NCI-H1694 treated with DMSO at 0.1 percent for 48 hours (cell line): ENCODE results near the gene SPESP1.

Source experiments
- DNase-seq: peaks from one replicate; lab custom pipeline; 2025; lab: John Stamatoyannopoulos, UW

SPESP1 gene

DNA sequence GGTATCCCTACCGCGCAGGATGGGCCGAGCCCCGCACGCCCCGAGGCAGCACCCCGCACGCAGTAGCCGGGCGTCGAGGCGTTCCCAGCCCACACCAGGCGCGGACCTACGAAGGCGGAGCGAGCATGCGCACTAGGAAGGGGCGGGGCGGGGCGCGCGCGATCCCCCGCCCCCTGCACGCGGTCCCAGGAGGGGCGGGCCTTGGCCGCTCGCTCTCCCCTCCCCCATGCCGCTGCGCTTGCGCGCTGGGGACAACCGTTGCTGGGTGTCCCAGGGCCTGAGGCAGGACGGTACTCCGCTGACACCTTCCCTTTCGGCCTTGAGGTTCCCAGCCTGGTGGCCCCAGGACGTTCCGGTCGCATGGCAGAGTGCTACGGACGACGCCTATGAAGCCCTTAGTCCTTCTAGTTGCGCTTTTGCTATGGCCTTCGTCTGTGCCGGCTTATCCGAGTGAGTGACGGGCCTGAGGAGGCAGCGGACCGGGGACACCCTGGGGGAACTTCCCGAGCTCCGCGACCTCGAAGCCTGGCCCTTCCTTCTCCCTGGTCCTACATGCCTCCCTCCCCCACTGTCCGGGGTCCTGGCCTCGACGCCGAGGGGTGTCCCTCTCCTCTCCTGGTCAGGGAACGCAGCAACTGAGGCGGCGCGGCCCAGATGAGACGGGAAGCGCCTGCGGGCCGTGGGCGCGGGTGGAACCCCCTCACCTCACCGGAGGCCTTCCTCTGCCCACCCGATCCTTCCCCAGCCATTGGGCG lies at the start of gene SPESP1:
Gene SPESP1 (plus strand): TSS at position 258 of the 755 bp plus-strand sequence. CDS start 129 bp downstream, at position 387.
- DNase-seq = no peak

GRCh38 chr15:68885070-68885469 lies 45.3 kb upstream of the SPESP1 start:
- DNase-seq = no peak

DNA sequence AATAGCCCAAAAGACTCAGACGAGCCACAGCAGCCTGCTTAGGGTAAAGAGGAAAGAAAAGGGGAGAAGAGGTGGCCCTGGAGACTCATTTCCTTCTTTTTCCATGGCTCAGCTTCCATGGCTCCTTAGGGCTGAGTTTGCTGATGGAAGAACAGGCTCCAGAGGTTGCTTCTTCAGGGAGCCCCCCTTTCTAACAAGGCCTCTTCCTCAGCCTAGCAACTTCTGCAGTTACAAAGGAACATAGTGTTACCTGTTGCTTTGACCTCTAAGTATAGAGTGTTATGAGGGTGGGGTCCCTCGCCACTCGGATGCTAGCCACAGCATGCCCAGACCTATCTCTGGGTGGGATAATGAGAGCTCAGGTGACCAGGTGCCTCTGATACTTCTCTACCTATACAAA lies 43.2 kb upstream of the SPESP1 start:
- DNase-seq = no peak

- no peak for DNase-seq
These were observed 42.5 kb upstream of the SPESP1 start for GRCh38 chr15:68887819-68888218.

DNA sequence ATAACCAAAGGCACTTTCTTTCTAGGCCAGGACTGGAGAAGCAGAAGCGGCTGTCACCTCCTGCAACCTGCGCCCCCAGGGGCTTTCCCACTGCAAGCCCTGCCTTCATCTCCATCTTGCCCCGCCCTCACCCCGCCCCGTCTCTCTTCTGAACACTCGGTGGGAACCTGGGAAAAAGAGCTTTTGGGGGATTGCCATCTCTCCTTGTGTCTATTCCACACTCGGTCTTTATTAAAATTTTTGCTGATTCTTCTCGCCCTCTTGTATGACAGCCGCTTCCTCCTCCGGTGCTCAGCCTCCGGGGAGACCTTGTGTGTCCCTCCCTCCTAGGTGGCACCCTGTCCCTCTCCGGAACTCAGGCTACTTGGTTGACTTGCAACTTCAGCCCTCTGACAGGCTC lies 41.9 kb upstream of the SPESP1 start:
- DNase-seq = no peak

GRCh38 chr15:68894208-68894607 lies 36.1 kb upstream of the SPESP1 start:
- DNase-seq = no peak

DNA sequence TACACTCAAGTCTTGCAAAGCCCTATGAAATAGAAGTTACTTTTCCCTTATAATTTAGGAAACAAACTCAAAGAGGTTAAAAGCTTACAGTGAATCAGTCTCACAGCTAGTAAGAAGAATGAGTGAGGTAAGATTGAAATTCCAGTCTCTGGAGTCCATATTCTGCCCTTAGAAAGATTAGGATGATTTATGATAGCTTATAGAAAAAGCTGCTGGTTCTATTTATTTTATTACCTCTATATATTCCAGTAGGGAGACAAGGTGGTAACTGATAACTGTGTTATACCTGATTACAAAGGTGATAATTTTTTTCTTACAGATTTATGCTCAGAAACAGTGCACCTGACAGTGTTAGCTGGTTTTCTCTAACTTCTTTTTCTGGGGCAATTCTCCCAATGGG lies 34.1 kb upstream of the SPESP1 start:
- DNase-seq = no peak

DNA sequence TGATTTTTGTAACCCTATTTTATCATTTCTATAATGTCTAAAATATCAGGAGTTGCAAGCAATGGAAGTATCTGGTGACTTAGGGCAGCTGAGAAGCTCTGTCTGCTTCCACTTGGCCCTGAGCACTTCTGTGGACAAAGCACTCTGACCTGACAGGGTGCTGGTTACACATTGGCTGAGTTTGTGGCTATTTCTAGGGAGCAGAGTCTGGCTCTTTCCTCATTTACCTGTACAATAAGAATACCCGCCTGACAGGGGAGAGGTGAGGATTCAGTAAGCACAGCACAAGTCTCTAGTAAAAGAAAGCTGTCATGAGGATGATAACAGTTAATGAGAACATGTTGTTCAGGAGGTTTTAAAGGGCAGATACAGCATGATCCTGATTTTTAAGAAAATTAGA lies 33.3 kb upstream of the SPESP1 start:
- no peak for DNase-seq

DNA sequence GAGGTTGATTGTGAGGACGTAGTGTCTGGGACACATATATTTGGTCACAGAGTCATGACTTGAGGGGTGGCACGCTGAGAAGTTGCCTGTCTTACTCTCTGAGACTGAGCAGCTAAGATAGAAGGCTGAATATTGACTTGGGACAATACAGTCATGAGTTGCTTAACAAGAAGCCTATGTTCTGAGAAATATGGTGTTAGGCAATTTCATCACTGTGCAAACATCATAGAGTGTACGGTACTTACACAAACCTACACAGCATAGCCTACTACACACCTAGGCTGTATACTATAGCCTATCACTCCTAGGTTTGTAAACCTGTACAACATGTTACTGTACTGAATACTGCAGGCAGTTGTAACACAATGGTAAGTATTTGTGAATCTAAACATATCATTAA lies 30.3 kb upstream of the SPESP1 start:
- DNase-seq = no peak

DNA sequence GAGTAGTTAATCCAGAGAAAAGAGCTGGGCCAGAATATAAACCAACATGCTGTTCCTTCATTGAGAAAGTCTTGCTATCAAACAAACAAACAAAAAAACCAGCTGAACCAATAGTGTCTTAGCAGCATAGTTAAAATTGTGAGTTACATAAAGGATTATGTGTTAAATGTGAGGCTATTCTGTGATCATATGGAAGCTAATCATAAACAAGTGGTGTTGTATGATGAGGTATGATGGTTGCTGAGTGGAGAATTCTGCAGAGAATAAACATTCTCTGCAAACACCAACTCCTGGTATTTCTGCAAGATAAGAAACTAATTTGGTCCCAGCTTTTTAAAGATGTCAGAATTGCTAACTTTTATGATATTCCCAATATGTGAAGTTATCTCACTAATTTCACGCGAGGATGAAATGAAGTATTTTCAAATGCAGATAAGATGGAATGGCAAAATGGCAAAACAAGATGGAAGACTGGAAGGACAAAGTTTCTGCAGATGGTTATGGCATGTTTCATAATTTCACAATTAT lies 22.9 kb upstream of the SPESP1 start:
- DNase-seq = no peak

GRCh38 chr15:68909601-68910100 lies 20.7 kb upstream of the SPESP1 start:
- no peak for DNase-seq

DNA sequence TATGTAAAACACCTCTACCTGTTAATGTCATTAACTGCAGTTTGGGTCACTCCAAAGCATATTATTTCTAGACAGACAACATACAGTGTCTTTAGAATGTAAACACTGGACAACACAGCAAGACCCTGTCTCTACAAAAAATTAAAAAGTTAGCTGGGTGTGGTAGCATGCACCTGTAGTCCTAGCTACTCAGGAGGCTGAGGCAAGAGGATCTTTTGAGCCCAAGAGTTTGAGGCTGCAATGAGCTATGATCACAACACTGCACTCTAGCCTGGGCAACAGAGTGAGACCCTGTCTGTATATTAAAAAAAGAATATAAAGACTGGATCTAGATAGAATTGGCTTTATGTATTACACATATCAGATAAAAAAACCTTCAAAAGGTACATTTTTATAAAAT lies 20.0 kb upstream of the SPESP1 start:
- no peak for DNase-seq

DNA sequence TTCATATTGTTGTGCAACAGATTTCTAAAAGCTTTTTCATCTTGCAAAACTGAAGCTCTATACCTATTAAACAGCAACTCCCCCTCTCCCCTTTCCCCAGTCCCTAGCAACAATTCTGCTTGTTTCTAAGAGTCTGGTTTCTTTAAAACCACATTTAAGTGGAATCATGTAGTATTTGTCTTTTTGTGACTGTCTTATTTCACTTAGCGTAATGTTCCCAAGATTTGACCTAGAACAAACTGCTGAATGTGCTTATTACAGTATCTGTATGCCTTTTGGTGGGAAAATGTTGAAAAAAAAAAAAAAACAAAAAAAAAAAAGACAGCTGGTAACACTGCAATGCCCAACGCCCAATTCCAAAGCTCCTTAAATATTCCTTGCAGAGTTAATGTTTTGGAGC lies 19.5 kb upstream of the SPESP1 start:
- DNase-seq = no peak

DNA sequence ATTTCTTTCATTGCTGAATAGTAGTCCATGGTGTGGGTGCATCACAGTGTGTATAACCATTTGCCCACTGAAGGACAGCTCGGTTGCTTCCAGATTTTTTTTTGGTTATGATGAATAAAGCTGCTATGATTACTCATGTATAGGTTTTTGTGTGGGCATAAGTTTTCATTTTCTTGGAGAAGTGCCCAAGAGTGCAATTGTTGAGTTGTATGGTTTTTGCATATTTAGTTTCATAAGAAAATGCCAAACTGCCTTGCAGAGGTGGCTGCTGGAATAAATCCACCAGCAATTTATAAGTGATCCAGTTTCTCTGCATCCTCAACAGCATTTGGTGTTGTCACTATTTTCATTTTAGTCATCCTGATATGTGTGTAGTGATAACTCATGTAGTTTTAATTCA lies 8.4 kb upstream of the SPESP1 start:
- DNase-seq = no peak

DNA sequence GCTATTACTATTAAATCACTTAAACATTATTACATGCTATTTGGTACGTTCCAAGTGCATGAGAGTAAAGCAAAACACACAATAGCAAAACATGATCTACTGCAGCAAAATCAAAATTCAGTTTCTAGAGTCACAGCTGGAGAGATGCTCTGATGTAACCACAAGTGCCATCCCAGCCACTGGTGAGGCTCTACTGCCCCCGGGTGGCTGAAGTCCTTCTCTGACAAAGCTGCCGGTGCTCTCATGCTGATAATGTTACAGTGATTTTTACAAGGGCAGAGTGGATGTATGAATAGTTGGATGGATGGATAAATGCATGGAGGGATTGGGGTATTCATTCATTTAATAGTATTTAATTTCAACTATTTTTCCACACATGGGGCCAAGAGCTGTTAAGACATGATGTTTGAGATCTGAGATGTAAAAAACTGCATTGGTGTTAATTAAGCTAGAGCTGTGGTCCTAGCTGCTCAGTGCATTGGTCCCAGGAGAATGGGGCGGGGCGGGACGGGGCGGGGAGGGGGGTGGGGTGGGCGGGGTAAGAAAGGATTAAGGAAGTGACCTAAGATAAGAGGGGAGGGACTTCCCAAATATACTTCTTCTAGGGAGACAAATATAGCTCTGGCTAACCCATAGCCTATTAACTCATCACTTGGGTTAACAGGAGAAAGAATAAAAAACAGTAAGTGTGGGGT lies 5.3 kb upstream of the SPESP1 start:
- peak; percentile 71 for DNase-seq

DNA sequence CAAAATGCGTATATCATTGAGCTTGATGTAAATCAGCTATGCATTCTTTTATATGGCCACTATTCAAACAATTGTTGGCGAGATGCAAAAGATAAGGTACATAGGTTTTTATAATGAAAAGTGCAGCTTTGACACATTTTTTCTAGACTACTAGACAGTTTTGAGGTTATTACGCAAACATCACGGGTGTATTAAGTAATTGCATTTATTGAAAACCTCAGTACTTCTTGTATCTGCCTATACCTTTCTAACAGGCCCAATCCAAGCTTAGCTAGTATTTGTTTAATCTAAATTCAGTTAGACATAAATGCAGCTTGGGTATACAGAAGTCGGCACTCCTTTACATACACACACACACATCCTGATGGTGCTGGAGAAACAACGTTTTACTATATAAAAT lies 2.7 kb downstream of the SPESP1 start:
- DNase-seq = no peak

DNA sequence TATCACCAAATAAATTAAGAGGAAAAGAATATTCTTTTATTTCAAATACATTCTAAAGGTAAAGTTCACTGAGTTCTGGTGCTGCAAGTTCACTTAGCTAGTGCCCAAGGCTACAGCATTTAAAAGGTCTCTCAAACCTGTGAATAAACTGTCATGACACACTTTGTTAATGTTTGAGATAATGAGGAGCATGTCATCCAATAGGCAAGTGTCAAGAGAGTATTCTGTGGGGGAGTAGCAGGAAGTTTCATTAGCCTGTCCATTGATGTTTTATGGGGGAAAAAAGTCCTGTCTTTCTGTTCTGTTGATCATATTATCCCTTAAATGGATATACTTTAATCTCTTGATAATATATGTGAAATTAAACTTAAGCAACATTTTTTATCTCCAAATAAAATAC lies 4.0 kb downstream of the SPESP1 start:
- no peak for DNase-seq

GRCh38 chr15:68935400-68935937 lies 5.1 kb downstream of the SPESP1 start:
- DNase-seq = no peak

GRCh38 chr15:68939501-68939900 lies 9.2 kb downstream of the SPESP1 start:
- no peak for DNase-seq

GRCh38 chr15:68951813-68952212 lies 21.5 kb downstream of the SPESP1 start:
- no peak for DNase-seq

DNA sequence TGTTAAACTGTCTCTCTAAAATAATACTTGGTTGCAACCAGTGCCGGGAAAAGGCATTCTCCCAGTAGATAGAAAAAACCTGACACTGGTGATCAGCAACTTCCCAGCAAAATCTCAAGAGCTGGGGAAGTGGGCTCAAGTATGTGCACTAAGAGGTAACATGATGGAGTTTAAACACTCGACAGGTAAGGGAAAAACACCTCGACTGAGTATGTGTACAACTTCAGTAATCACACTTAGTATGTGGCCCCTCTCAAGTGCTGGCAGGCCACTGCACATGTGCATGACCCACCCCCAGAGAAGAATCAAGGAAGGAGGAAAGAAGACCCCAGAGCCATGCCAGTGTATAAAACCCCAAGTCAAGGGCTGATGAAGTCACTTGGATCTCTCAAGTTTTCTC lies 27.4 kb downstream of the SPESP1 start:
- no peak for DNase-seq

DNA sequence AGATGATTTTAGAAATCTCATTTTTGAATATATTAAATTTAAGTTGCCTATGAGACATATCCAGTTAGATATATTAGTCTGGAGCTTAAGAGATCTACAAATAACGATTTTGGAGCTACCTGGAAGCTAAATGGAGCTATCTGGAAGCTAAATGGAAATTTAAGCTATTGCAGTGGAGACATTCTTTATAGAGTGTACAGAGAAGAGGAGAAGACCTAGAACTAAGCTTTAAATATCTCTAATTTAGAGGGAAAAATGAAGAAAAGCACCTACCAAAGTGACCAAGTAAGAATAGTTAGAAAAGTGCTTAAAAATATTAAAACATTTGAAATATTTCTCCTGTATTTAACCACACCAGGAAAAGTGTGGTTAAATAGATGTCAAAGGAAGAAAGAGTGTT lies 28.3 kb downstream of the SPESP1 start:
- no peak for DNase-seq

DNA sequence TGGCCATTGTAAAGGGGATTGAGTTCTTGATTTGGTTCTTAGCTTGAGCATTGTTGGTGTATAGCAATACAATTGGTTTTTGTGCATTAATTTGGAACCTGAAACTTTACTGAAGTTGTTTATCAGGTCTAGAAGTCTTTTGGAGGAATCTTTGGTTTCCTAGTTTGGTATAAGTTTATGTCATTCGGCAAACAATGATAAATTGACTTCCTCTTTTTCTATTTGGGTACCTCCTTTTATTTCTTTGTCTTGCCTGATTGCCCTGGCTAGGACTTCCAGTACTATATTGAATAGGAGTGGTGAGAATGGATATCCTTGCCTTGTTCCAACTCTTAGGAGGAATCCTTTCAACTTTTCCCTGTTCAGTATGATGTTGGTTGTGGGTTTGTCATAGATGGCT lies 32.1 kb downstream of the SPESP1 start:
- no peak for DNase-seq
